Lung (tissue), 12 donors: Measurements from ENCODE around the gene SPTBN1. TPM values are rescaled to one million over a fixed set of nuclear protein-coding genes. Genes with fewer than 3 reads are reported as not detected.

Experiments used
- ATAC-seq: fragments of 200-7000 bp; cut with Tn5 transposase; one replicate; pipeline ENCODE4 v1.9.1; 2020; ENCODE audit warnings: moderate number of reproducible peaks; ENCODE audit not compliant: insufficient read depth, low FRiP score
- DNase-seq, 3 donors: peaks; one replicate each; pipeline ENCODE4 v3.0.0-alpha.2; 2013 to 2017
- H3K27ac ChIP-seq, 2 donors: one replicate each; pipeline ENCODE4 v1.5.1; 2013; ENCODE audit warnings: mild to moderate bottlenecking in 2 of 2, moderate library complexity in 2 of 2, control low read depth in 1 of 2, inconsistent platforms in 1 of 2, low read depth in 1 of 2, low read length in 1 of 2
- H3K27me3 ChIP-seq, 3 donors: one replicate each; pipeline ENCODE4 v1.5.1; 2013; ENCODE audit warnings: low read length in 2 of 3; ENCODE audit not compliant: control insufficient read depth in 3 of 3, insufficient read depth in 3 of 3
- H3K36me3 ChIP-seq, 4 donors: one replicate each; pipeline ENCODE4 v1.5.1; 2013; ENCODE audit warnings: low read length in 4 of 4, mild to moderate bottlenecking in 1 of 4, moderate library complexity in 1 of 4; ENCODE audit not compliant: control insufficient read depth in 4 of 4, insufficient read depth in 4 of 4
- H3K4me1 ChIP-seq, 5 donors: one replicate each; pipeline ENCODE4 v1.5.1; 2013; ENCODE audit warnings: low read length in 5 of 5, mild to moderate bottlenecking in 2 of 5, moderate library complexity in 1 of 5; ENCODE audit not compliant: control insufficient read depth in 5 of 5, insufficient read depth in 5 of 5
- H3K4me3 ChIP-seq: one replicate; pipeline ENCODE4 v1.5.1; 2013; ENCODE audit warnings: mild to moderate bottlenecking, control low read depth, moderate library complexity
- H3K9ac ChIP-seq, 2 donors: one replicate each; pipeline ENCODE4 v1.5.1; 2013; ENCODE audit warnings: low read length in 2 of 2, control low read depth in 1 of 2; ENCODE audit not compliant: insufficient read depth in 1 of 2
- H3K9me3 ChIP-seq, 4 donors: one replicate each; pipeline ENCODE4 v1.5.1; 2013; ENCODE audit warnings: low read length in 3 of 4, mild to moderate bottlenecking in 1 of 4, moderate library complexity in 1 of 4; ENCODE audit not compliant: control insufficient read depth in 4 of 4, insufficient read depth in 3 of 4
- WGBS, 2 donors: extraction: QIAGEN DNeasy Blood & Tissue Kit; methylation state at CpG; one replicate each; pipeline ENCODE4 v1.1.7; 2013; 5-methylcytosine and 5-hydroxymethylcytosine counted together
- polyA plus RNA-seq, 2 donors: library from polyadenylated mRNA; stranded (reverse); fragments of 200-250 nt; gene quantifications; one replicate each; pipeline ENCODE4 v1.2.1, GENCODE V29; 2013
- total RNA-seq, 2 donors: library from RNA; depleted of rRNA in 1 of 2; stranded (reverse); fragments of >200 nt in 1 of 2; gene quantifications; one replicate each; pipeline ENCODE4 v1.2.1, GENCODE V29; 2014 to 2021
- TF ChIP-seq, protein P1 (sequence below): IDR thresholded peaks from 2 replicates; pipeline ENCODE4 v1.5.1; 2012; ENCODE audit warnings: mild to moderate bottlenecking; ENCODE audit errors: control extremely low read depth, extremely low read depth
- donor health status: control.
- donor health status: control.
- donor health status: Bipolar disorder and iron deficiency.
- donor health status: healthy.
- donor health status: DM: yes; HTN: yes; CAD: no.

SPTBN1 gene
- total and polyA plus RNA-seq, 4 donors, result 89.4 to 715 (median 275) TPM

DNA sequence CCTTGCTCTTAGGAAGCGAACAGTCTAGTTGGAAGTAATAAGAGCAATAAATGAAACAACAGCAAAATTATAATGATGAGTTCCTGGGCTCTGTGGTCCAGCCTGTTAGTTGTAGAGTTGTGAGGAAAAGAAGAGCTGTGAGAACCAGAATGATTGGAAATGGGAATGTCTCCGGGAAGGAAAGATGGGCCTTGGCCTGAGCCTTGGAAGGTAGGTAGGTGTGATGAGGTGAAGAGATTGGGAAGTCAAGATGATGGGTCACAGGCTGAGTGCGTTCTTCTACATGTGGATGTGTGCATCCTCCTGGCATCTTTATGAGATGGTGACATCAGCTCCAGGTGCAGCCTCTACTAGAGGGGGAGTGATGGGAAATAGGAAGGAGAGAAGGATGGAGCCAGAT lies 152.1 kb downstream of the SPTBN1 start:
- no peaks in the 10 kb centered on the region for H3K27me3 ChIP-seq
- no peak overlapping the region for H3K27ac ChIP-seq
- TF ChIP-seq, protein P1, sequence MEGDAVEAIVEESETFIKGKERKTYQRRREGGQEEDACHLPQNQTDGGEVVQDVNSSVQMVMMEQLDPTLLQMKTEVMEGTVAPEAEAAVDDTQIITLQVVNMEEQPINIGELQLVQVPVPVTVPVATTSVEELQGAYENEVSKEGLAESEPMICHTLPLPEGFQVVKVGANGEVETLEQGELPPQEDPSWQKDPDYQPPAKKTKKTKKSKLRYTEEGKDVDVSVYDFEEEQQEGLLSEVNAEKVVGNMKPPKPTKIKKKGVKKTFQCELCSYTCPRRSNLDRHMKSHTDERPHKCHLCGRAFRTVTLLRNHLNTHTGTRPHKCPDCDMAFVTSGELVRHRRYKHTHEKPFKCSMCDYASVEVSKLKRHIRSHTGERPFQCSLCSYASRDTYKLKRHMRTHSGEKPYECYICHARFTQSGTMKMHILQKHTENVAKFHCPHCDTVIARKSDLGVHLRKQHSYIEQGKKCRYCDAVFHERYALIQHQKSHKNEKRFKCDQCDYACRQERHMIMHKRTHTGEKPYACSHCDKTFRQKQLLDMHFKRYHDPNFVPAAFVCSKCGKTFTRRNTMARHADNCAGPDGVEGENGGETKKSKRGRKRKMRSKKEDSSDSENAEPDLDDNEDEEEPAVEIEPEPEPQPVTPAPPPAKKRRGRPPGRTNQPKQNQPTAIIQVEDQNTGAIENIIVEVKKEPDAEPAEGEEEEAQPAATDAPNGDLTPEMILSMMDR, result no peak
- no peak for DNase-seq
- no peak overlapping the region for H3K4me3 ChIP-seq
- peaks cover 16 to 62% (median 26%) of the 10 kb centered on the region in 5 donors for H3K4me1 ChIP-seq
- H3K9ac ChIP-seq, result no peak overlapping the region
- H3K36me3 ChIP-seq, result peaks cover 0 to 17% (median 9%) of the 10 kb centered on the region in 4 donors
- WGBS, 2 donors, result 82 to 94% methylated on average over 3 of the region's 3 CpGs
- no peak for ATAC-seq
- no peaks in the 10 kb centered on the region for H3K9me3 ChIP-seq

DNA sequence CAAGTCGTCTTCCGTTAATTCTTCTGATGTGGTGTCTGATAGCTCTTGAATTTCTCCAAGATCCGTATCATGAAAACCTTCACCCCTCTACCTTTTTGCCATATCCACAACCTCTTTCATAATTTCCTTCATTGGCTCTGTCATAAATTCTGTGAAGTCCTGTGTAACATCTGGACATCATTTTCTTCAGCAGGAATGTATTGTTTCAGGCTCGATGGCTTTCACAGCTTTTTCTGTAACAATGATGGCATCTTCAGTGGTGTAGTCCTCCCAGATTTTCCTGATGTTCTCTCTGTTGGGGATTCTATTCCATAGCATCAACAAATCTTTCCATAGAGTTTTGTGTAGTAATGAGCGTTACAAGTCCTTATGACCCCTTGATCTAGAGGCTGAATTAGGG lies 153.1 kb downstream of the SPTBN1 start:
- no peak overlapping the region for H3K9ac ChIP-seq
- no peak for DNase-seq
- 71 to 72% methylated on average over 5 of the region's 5 CpGs for WGBS, 2 donors
- peaks cover 21 to 62% (median 28%) of the 10 kb centered on the region in 5 donors for H3K4me1 ChIP-seq
- H3K27me3 ChIP-seq, result no peaks in the 10 kb centered on the region
- peaks cover 0 to 24% (median 14%) of the 10 kb centered on the region in 4 donors for H3K36me3 ChIP-seq
- H3K9me3 ChIP-seq, result no peaks in the 10 kb centered on the region
- ATAC-seq, result no peak
- H3K27ac ChIP-seq, result no peak overlapping the region
- H3K4me3 ChIP-seq, result no peak overlapping the region
- TF ChIP-seq, protein P1, result no peak

DNA sequence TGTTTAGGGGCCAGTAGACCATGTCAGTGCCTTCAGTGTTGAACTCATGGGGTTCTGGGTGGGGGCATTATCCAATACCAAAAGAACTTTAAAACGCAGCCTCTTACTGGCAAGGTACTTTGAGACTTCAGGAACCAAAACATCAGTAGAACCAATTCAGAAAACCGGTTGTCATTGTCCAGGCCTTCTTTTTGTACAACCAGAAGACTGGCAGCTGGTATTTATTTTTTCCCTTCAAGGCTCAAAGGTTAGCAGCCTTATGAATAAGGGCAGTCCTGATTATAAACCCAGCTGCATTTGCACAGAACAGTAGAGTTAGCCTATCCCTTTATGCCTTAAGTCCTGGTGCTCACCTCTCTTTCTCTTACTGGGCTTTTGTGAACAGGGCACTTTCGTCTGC lies 153.5 kb downstream of the SPTBN1 start:
- no peak overlapping the region for H3K27ac ChIP-seq
- no peak overlapping the region for H3K4me3 ChIP-seq
- TF ChIP-seq, protein P1, result no peak
- H3K36me3 ChIP-seq, result peaks cover 0 to 24% (median 14%) of the 10 kb centered on the region in 4 donors
- no peak overlapping the region for H3K9ac ChIP-seq
- DNase-seq (no peak), ATAC-seq (no peak)
- no peaks in the 10 kb centered on the region for H3K27me3 ChIP-seq
- WGBS, 2 donors, result 73 to 86% methylated on average over 3 of the region's 3 CpGs
- H3K9me3 ChIP-seq, result no peaks in the 10 kb centered on the region
- H3K4me1 ChIP-seq, result peaks cover 25 to 62% (median 28%) of the 10 kb centered on the region in 5 donors

DNA sequence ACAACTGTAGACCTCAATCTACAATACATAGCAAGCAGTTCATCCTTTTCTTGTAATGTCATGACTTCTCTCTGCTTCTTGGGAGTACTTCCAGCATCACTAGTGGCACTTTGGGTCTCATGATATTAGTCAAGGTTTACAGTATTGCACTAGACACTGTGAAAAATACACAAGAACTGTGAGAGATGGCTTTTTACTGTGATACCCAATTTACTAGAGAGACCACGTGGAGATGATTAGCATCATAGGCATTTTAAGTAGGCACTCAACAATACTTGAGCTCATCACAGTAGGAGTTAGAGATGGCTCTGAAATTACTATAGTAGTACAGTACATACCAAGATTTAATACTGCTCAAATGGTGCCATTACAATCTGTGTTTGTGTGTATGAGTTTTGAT lies 154.6 kb downstream of the SPTBN1 start:
- Histone ChIP-seq H3K4me1 (peaks cover 20 to 59% (median 29%) of the 10 kb centered on the region in 5 donors), H3K27ac (no peak overlapping the region), H3K9me3 (no peaks in the 10 kb centered on the region), H3K27me3 (no peaks in the 10 kb centered on the region), H3K36me3 (peaks cover 0 to 28% (median 16%) of the 10 kb centered on the region in 4 donors), H3K9ac (no peak overlapping the region), H3K4me3 (no peak overlapping the region)
- ATAC-seq (peak; percentile 24), DNase-seq (no peak)
- 47 to 74% methylated on average over 1 of the region's 1 CpG for WGBS, 2 donors
- TF ChIP-seq, protein P1, result no peak
